Right lobe of liver (tissue), 4 donors: ENCODE measurements around the gene BCAS2.

Experiments used
- POLR2A ChIP-seq: fragments of 450-650 bp; IDR thresholded peaks from one replicate; pipeline ENCODE4 v1.6.1; 2017; ENCODE audit warnings: antibody characterized with exemption, mild to moderate bottlenecking
- TF ChIP-seq, protein P1 (sequence below), 4 donors: fragments of 200-600 bp in 3 of 4; fragments of 450-650 bp in 1 of 4; IDR thresholded peaks; one replicate each; pipeline versions ENCODE4 v1.5.1 to v1.8.0; 2016 to 2022; ENCODE audit warnings: antibody characterized with exemption in 4 of 4, mild to moderate bottlenecking in 2 of 4
- donor health status: DM: no; HTN: no; CAD: no.
- donor health status: DM: no; HTN: no; CAD: no.
- donor health status: DM: no; HTN: yes; CAD: no.

- TF ChIP-seq, protein P1, sequence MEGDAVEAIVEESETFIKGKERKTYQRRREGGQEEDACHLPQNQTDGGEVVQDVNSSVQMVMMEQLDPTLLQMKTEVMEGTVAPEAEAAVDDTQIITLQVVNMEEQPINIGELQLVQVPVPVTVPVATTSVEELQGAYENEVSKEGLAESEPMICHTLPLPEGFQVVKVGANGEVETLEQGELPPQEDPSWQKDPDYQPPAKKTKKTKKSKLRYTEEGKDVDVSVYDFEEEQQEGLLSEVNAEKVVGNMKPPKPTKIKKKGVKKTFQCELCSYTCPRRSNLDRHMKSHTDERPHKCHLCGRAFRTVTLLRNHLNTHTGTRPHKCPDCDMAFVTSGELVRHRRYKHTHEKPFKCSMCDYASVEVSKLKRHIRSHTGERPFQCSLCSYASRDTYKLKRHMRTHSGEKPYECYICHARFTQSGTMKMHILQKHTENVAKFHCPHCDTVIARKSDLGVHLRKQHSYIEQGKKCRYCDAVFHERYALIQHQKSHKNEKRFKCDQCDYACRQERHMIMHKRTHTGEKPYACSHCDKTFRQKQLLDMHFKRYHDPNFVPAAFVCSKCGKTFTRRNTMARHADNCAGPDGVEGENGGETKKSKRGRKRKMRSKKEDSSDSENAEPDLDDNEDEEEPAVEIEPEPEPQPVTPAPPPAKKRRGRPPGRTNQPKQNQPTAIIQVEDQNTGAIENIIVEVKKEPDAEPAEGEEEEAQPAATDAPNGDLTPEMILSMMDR (IDR thresholded peaks at IDR 0.05): no peak
- TF ChIP-seq POLR2A: no peak
These were observed 37.2 kb upstream of the BCAS2 start for GRCh38 chr1:114618606-114619005.
